ENCODE data around the gene PPP1R16B.
"Not testable (repeated sequence)": the region's sequence is repeated elsewhere in the genome, so short reads cannot be mapped to it uniquely, and the experiment has no call there.

Gene PPP1R16B

GRCh38 chr20:38855356-38855755 lies 49.9 kb downstream of the PPP1R16B start:
- DNase-seq = no peak

DNA sequence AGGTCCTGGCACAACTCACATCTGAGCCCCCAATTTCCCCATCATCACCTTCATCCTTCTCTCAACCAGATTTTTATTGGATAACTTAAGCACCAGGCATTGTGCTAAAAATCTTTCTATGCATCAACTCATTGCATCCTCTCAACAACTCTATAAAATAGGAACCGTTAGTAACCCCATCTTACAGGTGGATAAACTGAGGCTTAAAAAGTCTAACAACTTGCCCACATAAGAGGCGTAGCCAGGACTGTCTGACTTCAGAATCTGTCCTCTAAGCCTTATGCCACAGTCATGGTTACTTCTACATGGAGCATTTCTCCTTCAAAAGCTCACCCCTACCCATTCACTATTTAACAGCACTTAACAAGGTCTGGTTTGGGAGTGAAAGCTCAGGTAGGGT lies 51.1 kb downstream of the PPP1R16B start:
- DNase-seq = no peak

GRCh38 chr20:38857703-38858102 lies 52.2 kb downstream of the PPP1R16B start:
- no peak for DNase-seq

DNA sequence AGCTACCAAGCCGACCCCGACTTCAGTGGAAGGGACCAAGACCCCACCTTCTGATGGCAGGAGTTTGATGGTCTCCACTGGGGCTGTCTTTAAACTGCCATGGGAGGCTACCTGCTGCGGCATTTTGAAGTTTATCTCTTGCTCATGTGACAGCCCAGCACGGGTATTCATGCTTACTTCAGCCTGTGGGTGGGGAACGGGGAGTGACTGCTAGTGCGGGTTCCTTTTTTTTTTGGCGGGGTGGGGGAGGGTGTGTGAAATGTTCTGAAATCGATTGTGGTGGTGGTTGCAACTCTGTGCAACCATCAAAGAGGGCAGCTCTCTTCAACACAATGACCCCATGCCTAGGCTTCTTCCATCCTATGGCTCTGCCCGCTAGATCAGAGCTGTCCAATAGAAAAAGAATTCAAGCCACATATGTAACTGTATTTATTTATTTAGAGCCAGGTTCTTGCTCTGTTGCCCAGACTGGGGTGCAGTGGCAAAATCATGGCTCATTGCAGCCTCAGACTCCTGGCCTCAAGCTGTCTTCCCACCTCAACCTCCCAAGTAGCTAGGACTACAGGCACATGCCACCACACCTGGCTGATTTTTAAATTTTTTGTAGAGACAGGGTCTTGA lies 53.7 kb downstream of the PPP1R16B start:
- DNase-seq = no peak

DNA sequence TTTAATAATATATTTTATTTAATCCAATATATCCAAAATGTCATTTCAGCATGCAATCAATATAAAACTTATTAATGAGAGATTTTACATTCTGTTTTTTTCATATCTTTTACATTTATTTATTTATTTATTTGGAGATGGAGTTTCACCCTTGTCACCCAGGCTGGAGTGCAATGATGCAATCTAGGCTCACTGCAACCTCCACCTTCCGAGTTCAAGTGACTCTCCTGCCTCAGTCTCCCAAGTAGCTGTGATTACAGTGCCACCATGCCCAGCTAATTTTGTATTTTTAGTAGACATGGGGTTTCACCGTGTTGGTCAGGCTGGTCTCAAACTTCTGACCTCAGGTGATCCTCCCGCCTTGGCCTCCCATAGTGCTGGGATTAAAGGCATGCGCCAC lies 54.4 kb downstream of the PPP1R16B start:
- DNase-seq = not testable (repeated sequence)

DNA sequence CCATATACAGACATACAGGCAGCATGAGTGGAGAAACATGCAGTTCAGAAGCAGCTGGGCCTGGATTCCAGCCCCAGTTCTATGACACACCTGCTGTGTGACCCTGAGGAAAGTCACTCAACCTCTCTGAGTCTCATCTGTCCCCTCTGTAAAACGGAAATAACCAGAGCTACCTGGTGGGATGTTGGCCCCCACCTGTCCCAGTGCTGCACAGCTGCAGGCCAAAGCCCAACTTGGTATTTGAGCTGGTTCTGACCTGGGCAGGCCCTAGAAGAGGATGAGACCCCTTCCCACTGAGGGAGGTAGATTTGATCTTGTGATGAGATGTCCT lies 55.5 kb downstream of the PPP1R16B start:
- DNase-seq = no peak

DNA sequence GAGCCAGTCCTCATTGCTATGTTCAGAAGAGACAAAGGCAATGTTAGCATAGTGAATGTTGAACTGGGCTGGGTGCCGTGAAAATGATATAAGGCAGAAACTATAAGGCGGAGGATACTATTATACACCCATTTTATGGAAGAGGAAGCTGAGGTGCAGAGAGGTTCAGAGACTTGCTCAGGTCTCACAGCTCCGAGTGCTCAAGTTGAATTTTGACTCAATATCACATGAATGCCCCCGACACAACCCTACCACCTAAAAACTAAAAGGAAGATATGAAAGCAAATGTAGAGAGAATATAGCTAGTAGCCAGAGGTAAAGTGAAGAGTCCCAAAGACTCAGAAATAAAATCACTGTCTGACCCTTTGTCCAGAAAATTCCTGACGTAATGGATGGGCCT lies 56.7 kb downstream of the PPP1R16B start:
- no peak for DNase-seq

- no peak for DNase-seq
Observed at GRCh38 chr20:38863024-38863851, 57.7 kb downstream of the PPP1R16B start.

GRCh38 chr20:38864662-38865061 lies 59.2 kb downstream of the PPP1R16B start:
- no peak for DNase-seq

GRCh38 chr20:38866265-38867061 lies 61.0 kb downstream of the PPP1R16B start:
- DNase-seq = no peak

DNA sequence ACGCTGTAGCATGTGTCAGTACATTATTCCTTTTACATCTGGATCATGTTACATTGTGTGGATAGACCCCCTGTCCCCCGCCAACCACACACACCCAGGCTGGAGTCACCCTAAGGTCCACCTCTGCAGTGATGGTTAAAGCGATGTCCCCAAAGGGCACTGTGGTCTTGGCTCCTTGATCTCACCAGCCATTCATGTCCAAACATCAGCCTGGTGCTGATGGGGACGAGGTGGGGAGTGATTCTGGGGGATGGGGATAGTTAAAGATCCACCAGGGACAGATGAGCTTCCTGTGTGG lies 61.5 kb downstream of the PPP1R16B start:
- DNase-seq = no peak

DNA sequence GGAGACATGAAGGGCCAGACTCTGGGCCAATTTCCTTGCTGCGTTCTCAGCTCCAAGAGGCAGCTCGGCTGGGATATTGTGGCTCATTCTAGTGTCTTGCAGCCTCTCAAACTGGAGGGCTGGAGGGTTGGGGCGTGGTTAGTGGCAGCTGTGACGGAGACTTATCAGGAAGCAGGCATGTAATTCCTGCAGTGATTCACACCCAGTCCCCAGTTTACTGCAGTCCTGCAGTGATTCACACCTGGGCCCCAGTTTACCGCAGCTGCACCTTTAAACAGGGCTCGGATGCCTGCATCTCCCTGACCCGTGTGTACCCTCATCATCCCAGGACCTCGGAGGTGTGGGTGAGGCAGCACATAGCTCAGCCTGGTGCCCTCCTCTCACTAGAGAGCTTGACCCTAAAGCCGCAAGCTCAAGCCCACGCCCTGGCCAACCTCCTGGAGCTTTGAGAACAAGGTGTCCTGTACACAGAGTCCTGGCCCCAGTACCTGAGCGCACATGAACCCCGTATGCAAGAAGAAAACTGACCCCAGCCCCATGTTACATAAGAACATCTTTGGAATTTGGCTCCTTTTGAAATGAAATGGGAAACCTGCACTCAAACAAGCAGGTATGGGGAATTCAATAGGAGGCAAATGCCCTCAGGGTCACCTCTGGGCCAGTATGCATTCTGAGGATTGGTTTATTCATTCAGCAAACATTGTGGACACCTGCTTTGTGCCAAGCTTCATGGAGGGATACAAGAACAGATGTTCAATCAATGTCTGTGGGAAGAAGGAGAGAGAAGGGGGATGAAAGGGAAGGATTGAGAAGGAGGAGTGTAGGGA lies 65.4 kb downstream of the PPP1R16B start:
- no peak for DNase-seq

DNA sequence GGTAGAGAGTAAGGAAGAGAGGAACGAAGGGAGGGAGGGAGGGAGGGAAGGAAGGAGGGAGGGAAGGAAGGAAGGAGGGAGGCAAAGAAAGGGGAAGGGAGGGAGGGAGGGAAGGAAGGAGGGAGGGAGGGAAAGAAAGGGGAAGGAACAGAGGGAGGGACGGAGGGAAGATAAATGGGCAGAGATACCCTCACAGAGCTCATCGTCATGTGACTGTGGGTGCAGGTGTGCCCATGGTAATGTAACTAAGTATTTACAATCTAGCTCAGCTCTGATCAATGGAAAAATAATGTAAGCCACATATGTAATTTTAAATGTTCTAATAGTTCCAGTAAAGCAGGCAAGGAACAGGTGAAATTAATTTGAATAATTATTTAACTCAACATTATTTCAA lies 66.1 kb downstream of the PPP1R16B start:
- no peak for DNase-seq

- no peak for DNase-seq
Observed at GRCh38 chr20:38872036-38872435, 66.5 kb downstream of the PPP1R16B start.

DNA sequence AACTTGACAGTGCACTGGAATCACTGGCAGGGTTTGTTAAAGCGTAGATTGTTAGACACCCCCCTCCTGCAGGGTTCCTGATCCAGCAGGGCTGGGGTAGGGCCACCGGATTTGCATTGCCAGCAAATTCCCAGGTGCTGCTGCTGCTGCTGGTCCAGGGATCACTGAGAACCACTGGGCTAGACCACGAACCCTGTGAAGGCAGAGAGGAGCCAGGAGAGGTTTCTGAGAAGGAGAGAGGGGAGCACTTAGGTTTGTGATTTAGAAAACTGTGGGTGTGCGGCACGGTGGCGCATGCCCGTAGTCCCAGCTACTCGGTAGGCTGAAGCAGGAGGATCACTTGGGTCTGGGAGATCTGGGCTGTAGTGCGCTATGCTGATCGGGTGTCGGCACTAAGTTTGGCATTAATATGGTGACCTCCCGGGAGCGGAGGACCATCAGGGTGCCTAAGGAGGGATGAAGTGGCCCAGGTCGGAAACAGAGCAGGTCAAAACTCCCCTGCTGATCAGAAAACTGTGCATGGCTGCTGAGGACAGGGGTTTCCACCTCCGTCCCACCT lies 67.1 kb downstream of the PPP1R16B start:
- no peak for DNase-seq

GRCh38 chr20:38873050-38873581 lies 67.6 kb downstream of the PPP1R16B start:
- no peak for DNase-seq

DNA sequence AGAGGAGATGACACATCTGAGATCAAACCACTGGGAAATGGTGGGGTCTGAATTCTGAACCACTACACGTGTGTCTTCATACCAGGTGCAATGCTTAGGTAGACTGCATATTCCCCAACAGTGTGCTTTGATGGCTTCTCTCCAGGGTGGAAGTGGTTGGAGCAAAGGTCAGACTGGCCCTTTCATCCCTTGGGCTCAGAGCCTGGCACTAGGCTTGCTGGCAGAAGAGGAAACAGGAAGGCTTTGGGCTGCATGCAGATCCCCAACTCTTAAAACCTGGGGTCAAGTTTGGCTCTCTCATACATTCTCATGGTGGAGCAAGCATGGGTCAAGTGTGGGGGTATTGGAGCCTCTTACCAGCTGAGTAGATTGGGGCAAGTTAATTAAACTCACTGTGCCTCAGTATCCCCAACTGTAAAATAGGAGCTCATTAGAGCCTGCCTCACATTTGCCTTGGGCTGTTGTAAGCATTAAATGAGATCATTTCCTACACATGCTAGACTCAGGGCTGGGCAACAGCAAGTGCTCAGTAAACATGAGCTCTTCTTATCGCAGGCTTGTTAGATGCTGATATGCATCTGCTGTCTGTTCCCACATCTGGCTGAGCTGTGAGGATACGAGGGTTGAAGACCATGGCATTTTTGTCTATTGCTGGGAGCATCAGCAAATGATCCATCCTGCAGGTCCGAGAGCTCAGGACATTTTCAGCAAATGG lies 69.1 kb downstream of the PPP1R16B start:
- no peak for DNase-seq

DNA sequence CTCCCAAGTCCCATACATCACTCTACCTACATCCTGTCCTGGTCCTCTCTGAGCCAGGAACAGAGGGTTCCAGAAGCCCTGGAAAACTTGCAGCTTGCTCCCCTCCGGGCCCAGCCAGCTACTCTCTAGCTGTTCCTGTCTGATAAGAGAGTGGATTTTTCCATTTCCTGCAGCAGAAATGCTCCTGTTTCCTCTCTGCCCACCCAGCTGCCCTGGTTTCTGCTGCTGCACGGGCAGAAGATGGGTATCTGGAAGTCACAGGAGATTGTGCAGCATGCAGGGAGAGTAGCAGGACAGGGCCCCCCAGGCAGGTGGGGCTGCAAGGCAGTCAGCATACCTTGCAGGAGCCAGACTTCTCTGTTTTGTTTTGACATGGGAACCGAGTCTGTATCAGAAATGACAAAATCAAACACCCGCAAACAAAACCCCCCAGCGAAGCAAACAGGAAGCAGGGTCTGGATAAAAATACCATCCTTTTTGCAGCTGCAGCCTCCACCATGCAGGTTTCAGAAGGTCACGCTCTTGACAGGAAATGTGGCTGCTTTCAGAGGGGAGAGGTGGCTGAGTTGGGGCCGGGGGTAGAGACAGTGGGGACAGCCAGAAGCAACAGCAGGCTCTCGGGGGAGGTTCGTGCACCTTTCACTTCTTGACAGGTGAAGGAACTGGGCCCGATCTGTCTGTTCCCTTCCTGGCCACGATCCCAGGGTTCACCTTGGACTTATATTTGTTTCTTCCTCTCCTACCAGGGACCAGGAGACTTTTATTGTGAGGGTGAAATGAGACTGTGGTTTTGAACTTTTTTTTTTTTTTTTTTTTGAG lies 69.9 kb downstream of the PPP1R16B start:
- DNase-seq = no peak

GRCh38 chr20:38877483-38877882 lies 72.0 kb downstream of the PPP1R16B start:
- no peak for DNase-seq

GRCh38 chr20:38878866-38879265 lies 73.4 kb downstream of the PPP1R16B start:
- no peak for DNase-seq
